ENCODE results near the gene CREG1.

Gene CREG1

GRCh38 chr1:167502719-167503462 lies 50.7 kb downstream of the CREG1 start:
- no peak for DNase-seq

- DNase-seq, result no peak
These were observed 51.4 kb downstream of the CREG1 start for GRCh38 chr1:167502192-167502551.

- DNase-seq, result no peak
These were observed 51.9 kb downstream of the CREG1 start for GRCh38 chr1:167501515-167502191.

GRCh38 chr1:167500283-167500860 lies 53.2 kb downstream of the CREG1 start:
- DNase-seq, result no peak

- no peak for DNase-seq
These were observed 53.9 kb downstream of the CREG1 start for GRCh38 chr1:167499664-167500101.

GRCh38 chr1:167499106-167499505 lies 54.5 kb downstream of the CREG1 start:
- no peak for DNase-seq

- DNase-seq, result no peak
These were observed 56.6 kb downstream of the CREG1 start for GRCh38 chr1:167496797-167497619.

- no peak for DNase-seq
These were observed 60.2 kb downstream of the CREG1 start for GRCh38 chr1:167493372-167493771.

- peak; percentile 47 for DNase-seq
These were observed 61.1 kb downstream of the CREG1 start for GRCh38 chr1:167492481-167492910.

GRCh38 chr1:167491586-167492461 lies 61.7 kb downstream of the CREG1 start:
- no peak for DNase-seq
